ENCODE data around the gene RBM19. TPM values are rescaled to one million over a fixed set of nuclear protein-coding genes. Genes with fewer than 3 reads are reported as not detected.

RBM19 gene
- total RNA-seq, 1 donor from 2014 or later = 77.0 TPM

GRCh38 chr12:113973109-113973904 lies 7.2 kb upstream of the RBM19 start:
- TF ChIP-seq, protein P1, sequence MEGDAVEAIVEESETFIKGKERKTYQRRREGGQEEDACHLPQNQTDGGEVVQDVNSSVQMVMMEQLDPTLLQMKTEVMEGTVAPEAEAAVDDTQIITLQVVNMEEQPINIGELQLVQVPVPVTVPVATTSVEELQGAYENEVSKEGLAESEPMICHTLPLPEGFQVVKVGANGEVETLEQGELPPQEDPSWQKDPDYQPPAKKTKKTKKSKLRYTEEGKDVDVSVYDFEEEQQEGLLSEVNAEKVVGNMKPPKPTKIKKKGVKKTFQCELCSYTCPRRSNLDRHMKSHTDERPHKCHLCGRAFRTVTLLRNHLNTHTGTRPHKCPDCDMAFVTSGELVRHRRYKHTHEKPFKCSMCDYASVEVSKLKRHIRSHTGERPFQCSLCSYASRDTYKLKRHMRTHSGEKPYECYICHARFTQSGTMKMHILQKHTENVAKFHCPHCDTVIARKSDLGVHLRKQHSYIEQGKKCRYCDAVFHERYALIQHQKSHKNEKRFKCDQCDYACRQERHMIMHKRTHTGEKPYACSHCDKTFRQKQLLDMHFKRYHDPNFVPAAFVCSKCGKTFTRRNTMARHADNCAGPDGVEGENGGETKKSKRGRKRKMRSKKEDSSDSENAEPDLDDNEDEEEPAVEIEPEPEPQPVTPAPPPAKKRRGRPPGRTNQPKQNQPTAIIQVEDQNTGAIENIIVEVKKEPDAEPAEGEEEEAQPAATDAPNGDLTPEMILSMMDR (IDR thresholded peaks at IDR 0.05) = no peak
- Mint-ChIP-seq H3K27ac (no peak overlapping the region), H3K27me3 (peaks cover 43% of the 10 kb centered on the region), H3K4me3 (no peak overlapping the region), H3K4me1 (peaks cover 4% of the 10 kb centered on the region), H3K36me3 (ENCODE audit: low read depth) (no peaks in the 10 kb centered on the region), H3K9me3 (no peaks in the 10 kb centered on the region)
- POLR2A ChIA-PET = interaction anchor here (0.6 kb wide), 1 partner anchor 713 kb away, joined by 5 read pairs; no protein-coding TSS in a partner anchor
- no peak for ATAC-seq (ENCODE audit: low read depth)
- intact Hi-C loops (cut with micrococcal nuclease) = no loop called here
- DNase-seq = no peak
- CTCF ChIA-PET = no interaction called here

DNA sequence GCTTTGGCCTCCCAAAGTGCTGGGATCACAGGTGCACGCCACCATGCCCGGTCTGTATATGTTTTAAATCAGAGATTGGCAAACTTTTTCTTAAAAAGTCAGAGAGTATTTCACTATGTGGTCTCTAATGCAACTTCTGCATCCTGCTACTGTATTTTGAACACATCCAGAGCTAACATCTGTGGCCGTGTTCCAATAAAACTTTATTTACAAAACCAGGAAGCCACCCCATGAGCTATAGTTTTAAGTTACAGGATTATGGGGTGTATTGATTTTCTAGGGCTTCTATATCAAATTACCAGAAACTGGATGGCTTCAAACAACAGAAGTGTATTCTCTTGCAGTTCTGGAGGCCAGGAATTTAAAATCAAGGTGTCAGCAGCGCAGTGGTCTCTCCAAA lies 5.3 kb upstream of the RBM19 start:
- H3K4me3 Mint-ChIP-seq = no peak overlapping the region
- no peak overlapping the region for H3K27ac Mint-ChIP-seq
- TF ChIP-seq, protein P1 (IDR thresholded peaks at IDR 0.05) = no peak
- ChIA-PET POLR2A (no interaction called here), CTCF (no interaction called here)
- H3K4me1 Mint-ChIP-seq = peaks cover 14% of the 10 kb centered on the region
- H3K9me3 Mint-ChIP-seq = no peaks in the 10 kb centered on the region
- ATAC-seq (ENCODE audit: low read depth) = no peak
- DNase-seq = no peak
- intact Hi-C loops (cut with micrococcal nuclease) = no loop called here
- H3K27me3 Mint-ChIP-seq = peaks cover 35% of the 10 kb centered on the region
- no peaks in the 10 kb centered on the region for H3K36me3 Mint-ChIP-seq (ENCODE audit: low read depth)

GRCh38 chr12:113970211-113970610 lies 4.1 kb upstream of the RBM19 start:
- ChIA-PET CTCF (no interaction called here), POLR2A (no interaction called here)
- Mint-ChIP-seq H3K4me1 (peaks cover 23% of the 10 kb centered on the region), H3K4me3 (no peak overlapping the region), H3K27ac (no peak overlapping the region), H3K9me3 (no peaks in the 10 kb centered on the region), H3K36me3 (ENCODE audit: low read depth) (peaks cover 8% of the 10 kb centered on the region), H3K27me3 (peaks cover 29% of the 10 kb centered on the region)
- DNase-seq (no peak), ATAC-seq (ENCODE audit: low read depth) (no peak)
- intact Hi-C loops (cut with micrococcal nuclease) = no loop called here
- TF ChIP-seq, protein P1 (IDR thresholded peaks at IDR 0.05) = no peak

- TF ChIP-seq, protein P1 (IDR thresholded peaks at IDR 0.05) = no peak
- Mint-ChIP-seq H3K4me3 (peak overlapping the region; percentile 100), H3K9me3 (no peaks in the 10 kb centered on the region), H3K36me3 (ENCODE audit: low read depth) (peaks cover 23% of the 10 kb centered on the region), H3K4me1 (peaks cover 38% of the 10 kb centered on the region), H3K27me3 (peaks cover 8% of the 10 kb centered on the region), H3K27ac (no peak overlapping the region)
- POLR2A ChIA-PET = no interaction called here
- no peak for ATAC-seq (ENCODE audit: low read depth)
- intact Hi-C loops (cut with micrococcal nuclease) = loop anchor here (2.0 kb wide), 1 partner anchor 633 kb away; the partner anchor contains the start of gene SLC8B1
- CTCF ChIA-PET = interaction anchor here (1.4 to 1.5 kb wide), 2 partner anchors 13 to 541 kb away, joined by 5 to 20 read pairs; no protein-coding TSS in a partner anchor
- DNase-seq = no peak
Observed at GRCh38 chr12:113967368-113967767, 1.2 kb upstream of the RBM19 start.

DNA sequence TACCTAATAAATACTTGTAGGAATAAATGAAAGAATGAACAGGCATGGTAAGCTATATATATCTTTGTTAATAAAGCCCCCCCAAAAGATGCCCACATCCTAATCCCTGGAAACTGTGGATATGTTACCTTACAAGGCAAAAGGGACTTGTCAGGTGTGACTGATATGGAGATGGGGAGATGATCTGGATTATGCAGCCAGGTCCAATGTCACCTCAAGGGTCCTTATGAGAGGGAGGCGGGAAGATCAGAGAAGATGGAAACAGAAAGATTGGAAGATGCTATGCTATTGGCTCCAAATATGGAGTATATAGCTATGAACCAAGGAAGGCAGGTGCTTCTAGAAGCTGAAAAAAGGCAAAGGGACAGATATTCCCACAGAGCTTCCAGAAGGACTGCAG lies 3.4 kb downstream of the RBM19 start:
- Mint-ChIP-seq H3K27ac (peak overlapping the region; percentile 91), H3K27me3 (no peaks in the 10 kb centered on the region), H3K36me3 (ENCODE audit: low read depth) (peaks cover 69% of the 10 kb centered on the region), H3K9me3 (no peaks in the 10 kb centered on the region), H3K4me3 (peak overlapping the region; percentile 29), H3K4me1 (peaks cover 40% of the 10 kb centered on the region)
- CTCF ChIA-PET = interaction anchor here (1.4 kb wide), 1 partner anchor 546 kb away, joined by 4 read pairs; no protein-coding TSS in a partner anchor
- ATAC-seq (ENCODE audit: low read depth) (no peak), DNase-seq (no peak)
- intact Hi-C loops (cut with micrococcal nuclease) = no loop called here
- POLR2A ChIA-PET = no interaction called here
- TF ChIP-seq, protein P1 (IDR thresholded peaks at IDR 0.05) = no peak
